Fibroblast of skin of scalp (primary cell): Measurements from ENCODE around the gene SMARCE1.

Experiments used
- DNase-seq: peaks from one replicate; pipeline ENCODE4 v3.0.0-alpha.2; 2013

The SMARCE1 gene

DNA sequence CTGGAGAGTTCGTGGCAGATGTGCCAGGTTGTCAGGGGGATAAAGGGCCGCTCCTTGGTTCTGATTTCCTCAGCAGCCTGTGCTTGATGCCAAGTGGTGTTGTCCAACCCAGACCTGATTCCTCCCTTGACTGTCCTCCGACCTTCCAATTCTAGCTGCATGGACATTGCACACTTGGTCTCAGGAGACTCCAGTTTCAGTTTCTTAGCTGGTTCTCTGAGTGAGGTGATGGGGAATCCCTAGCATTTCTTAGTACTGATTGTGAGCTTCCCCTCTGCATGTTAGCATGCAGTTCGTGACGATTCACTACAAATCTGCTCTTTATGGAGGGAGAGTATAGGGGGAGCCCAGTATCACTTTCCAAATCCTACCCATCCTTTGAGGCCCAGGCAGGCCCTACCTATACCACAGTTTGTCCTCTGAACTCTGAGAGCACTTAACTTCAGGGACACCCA, 70.0 kb downstream of the SMARCE1 start:
- no peak for DNase-seq

DNA sequence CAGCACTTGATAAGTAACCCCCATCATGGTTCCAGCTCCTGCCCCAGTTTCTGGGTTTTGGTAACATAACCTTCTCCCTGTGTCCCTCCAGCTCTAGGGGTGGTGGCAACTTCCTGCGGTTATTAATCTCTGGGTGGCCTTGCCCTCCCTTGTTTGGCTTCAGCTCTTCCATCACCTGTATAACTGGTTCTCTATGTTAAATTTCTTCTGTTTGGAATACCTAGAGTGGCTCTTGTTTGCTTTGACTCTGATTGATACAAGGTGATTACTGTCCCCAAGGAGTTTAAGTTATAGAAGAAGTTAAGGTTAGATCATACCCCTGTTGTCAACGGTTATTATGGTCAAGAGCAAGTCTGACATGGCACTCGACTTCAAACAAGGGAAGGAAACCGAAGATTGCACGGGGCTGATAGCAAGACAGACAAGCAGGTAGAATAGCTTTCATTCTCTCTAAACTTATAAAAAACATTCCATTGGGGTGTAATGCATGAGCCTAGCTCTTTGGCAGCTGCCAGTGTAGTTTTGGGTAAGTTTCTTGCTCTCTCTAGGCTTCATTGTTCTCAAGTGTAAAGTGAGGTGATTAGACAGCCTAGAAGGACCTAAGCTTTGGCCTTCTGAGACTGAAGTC, 71.4 kb downstream of the SMARCE1 start:
- no peak for DNase-seq
